Activated T-cell treated with anti-CD3 and anti-CD28 coated beads, Interleukin-2, amount 50 U/mL, for 72 hours (primary cell): ENCODE measurements around the gene MEAK7. TPM values are rescaled to one million over a fixed set of nuclear protein-coding genes. Genes with fewer than 3 reads are reported as not detected.

Experiments used
- ATAC-seq, 2 donors: fragments of 150-1000 bp; cut with Tn5 transposase; replicated peaks in 1 of 2; 2 replicates each; pipeline ENCODE4 v1.10.0; 2021; ENCODE audit warnings: moderate library complexity in 2 of 2, mild to moderate bottlenecking in 1 of 2
- DNase-seq, 2 donors: peaks; one replicate each; pipeline ENCODE4 v3.0.0; 2021 to 2022; ENCODE audit warnings: mixed read lengths in 1 of 2
- H3K27ac Mint-ChIP-seq: one replicate; pipeline ENCODE4 v1.8.0; 2022; ENCODE audit warnings: mild to moderate bottlenecking, moderate library complexity, mixed read lengths
- H3K27me3 Mint-ChIP-seq: one replicate; pipeline ENCODE4 v1.8.0; 2022; ENCODE audit warnings: low read depth, mixed read lengths
- H3K36me3 Mint-ChIP-seq, 2 donors: one replicate each; pipeline ENCODE4 v1.8.0; 2022; ENCODE audit warnings: mixed read lengths in 2 of 2, mild to moderate bottlenecking in 1 of 2; ENCODE audit not compliant: insufficient read depth in 2 of 2
- H3K4me1 Mint-ChIP-seq: one replicate; pipeline ENCODE4 v1.8.0; 2022; ENCODE audit warnings: low read depth, mixed read lengths
- H3K4me3 Mint-ChIP-seq, 2 donors: one replicate each; pipeline ENCODE4 v1.8.0; 2022; ENCODE audit warnings: mild to moderate bottlenecking in 2 of 2, mixed read lengths in 2 of 2, moderate library complexity in 2 of 2
- H3K9me3 Mint-ChIP-seq, 2 donors: one replicate each; pipeline ENCODE4 v1.8.0; 2022; ENCODE audit warnings: mixed read lengths in 2 of 2
- total RNA-seq, 2 donors: library from RNA; stranded (reverse); gene quantifications; one replicate each; pipeline ENCODE4 v1.2.3, GENCODE V29; 2022

The MEAK7 gene
- total RNA-seq, 2 donors from 2014 or later: 15.6 to 27.9 TPM

- Mint-ChIP-seq H3K27ac (no peak overlapping the region), H3K4me1 (peaks cover 9% of the 10 kb centered on the region), H3K9me3 (peaks cover 0 to 2% of the 10 kb centered on the region in 2 donors), H3K27me3 (no peaks in the 10 kb centered on the region), H3K4me3 (no peak overlapping the region), H3K36me3 (peaks cover 1 to 3% of the 10 kb centered on the region in 2 donors)
- DNase-seq (no peak), ATAC-seq (no peak)
These were observed 26.8 kb downstream of the MEAK7 start for GRCh38 chr16:84477661-84478060.

- Mint-ChIP-seq H3K36me3 (peaks cover 8 to 9% of the 10 kb centered on the region in 2 donors), H3K27me3 (no peaks in the 10 kb centered on the region), H3K4me1 (peaks cover 9% of the 10 kb centered on the region), H3K27ac (no peak overlapping the region), H3K9me3 (peaks cover 0 to 8% of the 10 kb centered on the region in 2 donors), H3K4me3 (no peak overlapping the region)
- DNase-seq (no peak), ATAC-seq (no peak)
These were observed 28.1 kb downstream of the MEAK7 start for GRCh38 chr16:84476401-84476800.

- H3K9me3 Mint-ChIP-seq: peaks cover 0 to 8% of the 10 kb centered on the region in 2 donors
- no peak for DNase-seq
- H3K27ac Mint-ChIP-seq: no peak overlapping the region
- ATAC-seq: no peak
- peaks cover 9 to 11% of the 10 kb centered on the region in 2 donors for H3K36me3 Mint-ChIP-seq
- no peak overlapping the region for H3K4me3 Mint-ChIP-seq
- H3K4me1 Mint-ChIP-seq: peaks cover 9% of the 10 kb centered on the region
- H3K27me3 Mint-ChIP-seq: no peaks in the 10 kb centered on the region
These were observed 28.7 kb downstream of the MEAK7 start for GRCh38 chr16:84475643-84476240.

- H3K36me3 Mint-ChIP-seq: peaks cover 19 to 21% of the 10 kb centered on the region in 2 donors
- no peak overlapping the region for H3K27ac Mint-ChIP-seq
- peaks cover 5 to 17% of the 10 kb centered on the region in 2 donors for H3K9me3 Mint-ChIP-seq
- DNase-seq (no peak), ATAC-seq (no peak)
- H3K4me1 Mint-ChIP-seq: no peaks in the 10 kb centered on the region
- no peak overlapping the region for H3K4me3 Mint-ChIP-seq
- no peaks in the 10 kb centered on the region for H3K27me3 Mint-ChIP-seq
These were observed 32.5 kb downstream of the MEAK7 start for GRCh38 chr16:84471966-84472365.

- Mint-ChIP-seq H3K27ac (no peak overlapping the region), H3K36me3 (peaks cover 22 to 26% of the 10 kb centered on the region in 2 donors), H3K4me3 (no peak overlapping the region), H3K9me3 (peaks cover 5 to 17% of the 10 kb centered on the region in 2 donors), H3K27me3 (no peaks in the 10 kb centered on the region), H3K4me1 (no peaks in the 10 kb centered on the region)
- DNase-seq (no peak), ATAC-seq (no peak)
These were observed 33.1 kb downstream of the MEAK7 start for GRCh38 chr16:84471316-84471715.

- Mint-ChIP-seq H3K9me3 (peaks cover 8 to 15% of the 10 kb centered on the region in 2 donors), H3K27ac (no peak overlapping the region), H3K36me3 (peaks cover 21 to 28% of the 10 kb centered on the region in 2 donors), H3K27me3 (no peaks in the 10 kb centered on the region), H3K4me1 (no peaks in the 10 kb centered on the region), H3K4me3 (no peak overlapping the region)
- no peak for ATAC-seq
- DNase-seq: no peak
These were observed 36.8 kb downstream of the MEAK7 start for GRCh38 chr16:84467709-84468108.

GRCh38 chr16:84467256-84467655, 37.2 kb downstream of the MEAK7 start:
- DNase-seq (no peak), ATAC-seq (peak; percentile 39 to 81)
- Mint-ChIP-seq H3K27me3 (no peaks in the 10 kb centered on the region), H3K9me3 (peaks cover 8 to 15% of the 10 kb centered on the region in 2 donors), H3K27ac (no peak overlapping the region), H3K36me3 (peaks cover 20 to 28% of the 10 kb centered on the region in 2 donors), H3K4me3 (no peak overlapping the region), H3K4me1 (no peaks in the 10 kb centered on the region)

- Mint-ChIP-seq H3K4me1 (no peaks in the 10 kb centered on the region), H3K4me3 (no peak overlapping the region), H3K27ac (no peak overlapping the region), H3K27me3 (no peaks in the 10 kb centered on the region), H3K36me3 (peaks cover 15 to 23% of the 10 kb centered on the region in 2 donors), H3K9me3 (peaks cover 8 to 10% of the 10 kb centered on the region in 2 donors)
- DNase-seq (no peak), ATAC-seq (no peak)
These were observed 37.8 kb downstream of the MEAK7 start for GRCh38 chr16:84466692-84467091.

GRCh38 chr16:84465154-84465553, 39.3 kb downstream of the MEAK7 start:
- Mint-ChIP-seq H3K27me3 (no peaks in the 10 kb centered on the region), H3K36me3 (peaks cover 14 to 18% of the 10 kb centered on the region in 2 donors), H3K27ac (no peak overlapping the region), H3K9me3 (peaks cover 8 to 9% of the 10 kb centered on the region in 2 donors), H3K4me3 (no peak overlapping the region), H3K4me1 (no peaks in the 10 kb centered on the region)
- no peak for ATAC-seq
- no peak for DNase-seq

GRCh38 chr16:84464116-84464515, 40.3 kb downstream of the MEAK7 start:
- peaks cover 14 to 18% of the 10 kb centered on the region in 2 donors for H3K36me3 Mint-ChIP-seq
- DNase-seq (no peak), ATAC-seq (no peak)
- no peaks in the 10 kb centered on the region for H3K27me3 Mint-ChIP-seq
- no peak overlapping the region for H3K27ac Mint-ChIP-seq
- H3K9me3 Mint-ChIP-seq: peaks cover 8 to 9% of the 10 kb centered on the region in 2 donors
- no peaks in the 10 kb centered on the region for H3K4me1 Mint-ChIP-seq
- H3K4me3 Mint-ChIP-seq: no peak overlapping the region

- no peak overlapping the region for H3K4me3 Mint-ChIP-seq
- no peaks in the 10 kb centered on the region for H3K27me3 Mint-ChIP-seq
- H3K36me3 Mint-ChIP-seq: peaks cover 14 to 18% of the 10 kb centered on the region in 2 donors
- no peak for DNase-seq
- no peak overlapping the region for H3K27ac Mint-ChIP-seq
- ATAC-seq: no peak
- peaks cover 8 to 9% of the 10 kb centered on the region in 2 donors for H3K9me3 Mint-ChIP-seq
- no peaks in the 10 kb centered on the region for H3K4me1 Mint-ChIP-seq
These were observed 41.2 kb downstream of the MEAK7 start for GRCh38 chr16:84463221-84463620.

GRCh38 chr16:84462296-84463210, 41.9 kb downstream of the MEAK7 start:
- DNase-seq (no peak), ATAC-seq (no peak)
- H3K9me3 Mint-ChIP-seq: peaks cover 4% of the 10 kb centered on the region in 2 donors
- no peaks in the 10 kb centered on the region for H3K4me1 Mint-ChIP-seq
- no peak overlapping the region for H3K27ac Mint-ChIP-seq
- peaks cover 10 to 13% of the 10 kb centered on the region in 2 donors for H3K36me3 Mint-ChIP-seq
- no peaks in the 10 kb centered on the region for H3K27me3 Mint-ChIP-seq
- H3K4me3 Mint-ChIP-seq: no peak overlapping the region
